OCI-LY7 (cell line): ENCODE data around the gene NR2F2. TPM values are rescaled to one million over a fixed set of nuclear protein-coding genes. Genes with fewer than 3 reads are reported as not detected.

Experiments
- BruUV-seq: library from RNA; stranded (reverse); fragments of 400-500 nt; replicated peaks from 2 replicates; lab custom pipeline; 2021; lab: Mats Ljungman, UMichigan
- CTCF ChIA-PET: fragments of 300-600 bp; sonication (Branson Sonifier 250); formaldehyde crosslinking; loops from one replicate; lab custom pipeline; 2022; ENCODE audit warnings: antibody characterized with exemption; ENCODE audit not compliant: unreplicated experiment; lab: Charles Lee
- POLR2A ChIA-PET: fragments of 300-600 bp; sonication (Branson Sonifier 250); formaldehyde crosslinking; loops from one replicate; lab custom pipeline; 2022; ENCODE audit warnings: antibody characterized with exemption; lab: Charles Lee
- DNase-seq: peaks from one replicate; pipeline ENCODE4 v3.0.0-alpha.2; 2015; ENCODE audit warnings: low spot score
- H2AFZ ChIP-seq: fragments of 200-600 bp; sonication (generic), shearing (Covaris generic); 2 replicates; pipeline ENCODE4 v1.6.1; 2014; ENCODE audit warnings: mild to moderate bottlenecking, antibody characterized with exemption, low read length, moderate library complexity
- H3K27ac ChIP-seq: fragments of 200-600 bp; sonication (generic); 2 replicates; pipeline ENCODE4 v1.5.1; 2014; ENCODE audit warnings: mixed run types, low read depth, mild to moderate bottlenecking, moderate library complexity, low read length, inconsistent platforms; ENCODE audit not compliant: poor library complexity, severe bottlenecking
- H3K36me3 ChIP-seq: fragments of 200-600 bp; sonication (generic); 2 replicates; pipeline ENCODE4 v1.6.1; 2014; ENCODE audit warnings: mild to moderate bottlenecking, antibody characterized with exemption, low read length, moderate library complexity, mixed read lengths; ENCODE audit not compliant: insufficient read depth
- H3K4me1 ChIP-seq: fragments of 200-600 bp; sonication (generic); 2 replicates; pipeline ENCODE4 v1.5.1; 2014; ENCODE audit warnings: mild to moderate bottlenecking, low read length; ENCODE audit not compliant: insufficient read depth, poor library complexity, severe bottlenecking
- H3K4me2 ChIP-seq: fragments of 200-600 bp; sonication (generic); 2 replicates; pipeline ENCODE4 v1.6.1; 2014; ENCODE audit warnings: mild to moderate bottlenecking, low read length
- H3K4me3 ChIP-seq: fragments of 200-600 bp; sonication (generic); 2 replicates; pipeline ENCODE4 v1.5.1; 2014; ENCODE audit warnings: mild to moderate bottlenecking, low read depth, low read length; ENCODE audit not compliant: poor library complexity, severe bottlenecking
- H3K79me2 ChIP-seq: fragments of 200-600 bp; sonication (generic); 2 replicates; pipeline ENCODE4 v1.6.1; 2016; ENCODE audit warnings: low read depth, mild to moderate bottlenecking, low read length, moderate library complexity, mixed read lengths; ENCODE audit not compliant: insufficient read depth
- H3K9me2 ChIP-seq: fragments of 200-600 bp; sonication (generic); 2 replicates; pipeline ENCODE4 v1.6.1; 2016; ENCODE audit warnings: mild to moderate bottlenecking, low read length, mixed read lengths; ENCODE audit not compliant: insufficient read depth
- H3K9me3 ChIP-seq: fragments of 200-600 bp; sonication (generic); 2 replicates; pipeline ENCODE4 v1.6.1; 2014; ENCODE audit warnings: mild to moderate bottlenecking, mixed run types, low read length, mixed read lengths
- H4K20me1 ChIP-seq: fragments of 200-600 bp; sonication (generic); 2 replicates; pipeline ENCODE4 v1.6.1; 2014; ENCODE audit warnings: mild to moderate bottlenecking, antibody characterized with exemption, low read length, moderate library complexity, mixed read lengths; ENCODE audit not compliant: insufficient read depth
- EZH2phosphoT487 ChIP-seq: fragments of 200-600 bp; sonication (generic); IDR thresholded peaks from 2 replicates; pipeline ENCODE4 v1.6.1; 2018; ENCODE audit warnings: low read depth, borderline replicate concordance, mild to moderate bottlenecking, mixed run types, antibody characterized with exemption, low read length, moderate library complexity, mixed read lengths
- intact Hi-C: fragments of 100-400 bp; cut with micrococcal nuclease; formaldehyde crosslinking; loops from one replicate; pipeline ENCODE4 v1.10.0; 2022; ENCODE audit not compliant: unreplicated experiment
- total RNA-seq, 2 experiments: library from RNA; depleted of rRNA in 1 of 2; stranded (reverse); fragments of >200 nt in 1 of 2; shearing (Covaris generic) in 1 of 2; gene quantifications; 2 replicates each; pipeline ENCODE4 v1.2.3, GENCODE V29; 2014 to 2022
- TF ChIP-seq, protein P1 (sequence below): fragments of 200-600 bp; sonication (generic); conservative IDR thresholded peaks from 2 replicates; pipeline ENCODE4 v1.5.1; 2014; ENCODE audit warnings: mild to moderate bottlenecking, antibody characterized with exemption, low read length, moderate library complexity, mixed read lengths

The NR2F2 gene
- total RNA-seq, 2 experiments from 2014 or later: not detected

DNA sequence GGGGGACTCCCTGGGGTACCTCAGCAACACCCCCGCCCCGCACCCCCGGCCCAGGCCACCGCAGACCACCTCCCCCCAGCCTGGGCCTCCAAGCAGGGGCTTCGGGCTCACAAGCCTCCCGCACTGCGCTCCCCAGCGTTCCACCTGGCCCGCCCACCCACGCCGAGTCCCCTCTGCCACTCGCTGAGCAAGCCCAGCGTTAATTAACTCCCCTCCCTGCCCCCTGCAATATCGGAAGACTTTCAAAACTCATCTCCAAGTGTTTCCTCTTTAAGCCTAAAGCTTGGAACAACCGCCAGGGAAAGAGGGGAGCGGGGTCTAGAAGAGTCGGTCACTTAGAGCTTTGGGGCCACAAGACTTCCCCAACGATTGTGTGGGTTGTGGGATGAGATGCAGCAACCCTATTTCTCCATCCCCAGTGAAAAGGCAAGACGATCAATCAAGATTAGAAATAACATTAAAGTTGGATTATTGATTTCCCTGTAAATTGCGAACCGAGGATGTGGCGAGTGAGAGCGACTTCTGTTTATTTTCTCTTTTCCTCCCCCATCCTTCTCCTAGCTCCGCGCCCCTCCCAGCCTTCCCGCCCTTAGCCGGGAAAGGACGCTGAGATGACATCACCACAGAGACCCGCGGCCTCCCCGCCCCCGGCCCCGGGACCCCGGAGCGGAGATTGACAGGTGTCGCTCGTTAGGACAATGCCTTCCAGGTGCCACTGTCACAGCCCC, 30.2 kb downstream of the NR2F2 start:
- H3K9me3 ChIP-seq: no peaks in the 10 kb centered on the region
- no peaks in the 10 kb centered on the region for H4K20me1 ChIP-seq
- no TSS peak for BruUV-seq
- TF ChIP-seq, protein P1, sequence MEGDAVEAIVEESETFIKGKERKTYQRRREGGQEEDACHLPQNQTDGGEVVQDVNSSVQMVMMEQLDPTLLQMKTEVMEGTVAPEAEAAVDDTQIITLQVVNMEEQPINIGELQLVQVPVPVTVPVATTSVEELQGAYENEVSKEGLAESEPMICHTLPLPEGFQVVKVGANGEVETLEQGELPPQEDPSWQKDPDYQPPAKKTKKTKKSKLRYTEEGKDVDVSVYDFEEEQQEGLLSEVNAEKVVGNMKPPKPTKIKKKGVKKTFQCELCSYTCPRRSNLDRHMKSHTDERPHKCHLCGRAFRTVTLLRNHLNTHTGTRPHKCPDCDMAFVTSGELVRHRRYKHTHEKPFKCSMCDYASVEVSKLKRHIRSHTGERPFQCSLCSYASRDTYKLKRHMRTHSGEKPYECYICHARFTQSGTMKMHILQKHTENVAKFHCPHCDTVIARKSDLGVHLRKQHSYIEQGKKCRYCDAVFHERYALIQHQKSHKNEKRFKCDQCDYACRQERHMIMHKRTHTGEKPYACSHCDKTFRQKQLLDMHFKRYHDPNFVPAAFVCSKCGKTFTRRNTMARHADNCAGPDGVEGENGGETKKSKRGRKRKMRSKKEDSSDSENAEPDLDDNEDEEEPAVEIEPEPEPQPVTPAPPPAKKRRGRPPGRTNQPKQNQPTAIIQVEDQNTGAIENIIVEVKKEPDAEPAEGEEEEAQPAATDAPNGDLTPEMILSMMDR: no peak
- no peak for TF ChIP-seq EZH2phosphoT487
- no peaks in the 10 kb centered on the region for H3K36me3 ChIP-seq
- H2AFZ ChIP-seq: no peak overlapping the region
- H3K4me1 ChIP-seq: no peaks in the 10 kb centered on the region
- DNase-seq: no peak
- CTCF ChIA-PET: no interaction called here
- POLR2A ChIA-PET: no interaction called here
- no peak overlapping the region for H3K4me3 ChIP-seq
- no peak overlapping the region for H3K27ac ChIP-seq
- no peaks in the 10 kb centered on the region for H3K79me2 ChIP-seq
- H3K4me2 ChIP-seq: no peak overlapping the region
- intact Hi-C loops: no loop called here
- H3K9me2 ChIP-seq: no peaks in the 10 kb centered on the region

DNA sequence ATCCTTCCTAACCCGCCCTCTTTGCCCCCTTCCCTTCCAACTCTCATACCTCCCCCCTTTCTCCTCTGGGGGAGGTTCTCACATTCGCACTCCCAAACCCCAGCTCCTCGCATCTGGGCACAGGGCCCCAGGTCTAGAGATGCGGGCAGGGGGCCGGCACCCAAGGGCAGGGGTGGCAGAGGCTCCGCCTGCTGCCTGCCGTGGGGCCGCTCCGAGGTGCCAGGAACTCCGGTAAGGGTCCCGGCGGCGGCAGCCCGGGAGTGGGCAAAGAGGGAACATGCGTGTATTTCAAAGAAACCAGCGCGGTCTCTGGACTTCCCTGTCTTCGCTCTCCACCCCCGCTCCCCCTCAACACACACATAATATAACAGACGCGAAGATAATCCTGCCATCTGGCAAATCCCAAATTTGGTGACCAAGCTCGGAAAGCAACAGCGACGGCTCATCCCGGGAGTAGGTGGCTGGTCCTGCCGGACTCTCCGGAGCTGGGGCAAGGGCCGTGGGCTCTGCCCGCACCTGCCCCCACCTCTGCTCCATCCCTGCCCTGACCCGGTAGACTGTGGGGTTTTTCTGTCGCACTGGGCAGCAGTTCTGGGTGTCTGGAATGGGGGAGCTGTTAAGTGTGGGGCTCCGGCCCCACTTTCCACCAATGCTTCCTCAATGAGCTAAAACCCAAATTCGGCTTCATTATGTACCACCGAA, 31.0 kb downstream of the NR2F2 start:
- H3K9me2 ChIP-seq: no peaks in the 10 kb centered on the region
- H3K36me3 ChIP-seq: no peaks in the 10 kb centered on the region
- POLR2A ChIA-PET: interaction anchor here (0.6 to 0.7 kb wide), 2 partner anchors 24 to 631 kb away, joined by 3 read pairs; no protein-coding TSS in a partner anchor
- intact Hi-C loops: no loop called here
- CTCF ChIA-PET: no interaction called here
- no TSS peak for BruUV-seq
- no peak for TF ChIP-seq EZH2phosphoT487
- TF ChIP-seq, protein P1: no peak
- no peaks in the 10 kb centered on the region for H4K20me1 ChIP-seq
- no peaks in the 10 kb centered on the region for H3K4me1 ChIP-seq
- H3K4me2 ChIP-seq: no peak overlapping the region
- H3K27ac ChIP-seq: no peak overlapping the region
- no peak overlapping the region for H2AFZ ChIP-seq
- no peaks in the 10 kb centered on the region for H3K79me2 ChIP-seq
- DNase-seq: no peak
- H3K9me3 ChIP-seq: no peaks in the 10 kb centered on the region
- no peak overlapping the region for H3K4me3 ChIP-seq
